ENCODE measurements around the gene SH2D6.

The SH2D6 gene

DNA sequence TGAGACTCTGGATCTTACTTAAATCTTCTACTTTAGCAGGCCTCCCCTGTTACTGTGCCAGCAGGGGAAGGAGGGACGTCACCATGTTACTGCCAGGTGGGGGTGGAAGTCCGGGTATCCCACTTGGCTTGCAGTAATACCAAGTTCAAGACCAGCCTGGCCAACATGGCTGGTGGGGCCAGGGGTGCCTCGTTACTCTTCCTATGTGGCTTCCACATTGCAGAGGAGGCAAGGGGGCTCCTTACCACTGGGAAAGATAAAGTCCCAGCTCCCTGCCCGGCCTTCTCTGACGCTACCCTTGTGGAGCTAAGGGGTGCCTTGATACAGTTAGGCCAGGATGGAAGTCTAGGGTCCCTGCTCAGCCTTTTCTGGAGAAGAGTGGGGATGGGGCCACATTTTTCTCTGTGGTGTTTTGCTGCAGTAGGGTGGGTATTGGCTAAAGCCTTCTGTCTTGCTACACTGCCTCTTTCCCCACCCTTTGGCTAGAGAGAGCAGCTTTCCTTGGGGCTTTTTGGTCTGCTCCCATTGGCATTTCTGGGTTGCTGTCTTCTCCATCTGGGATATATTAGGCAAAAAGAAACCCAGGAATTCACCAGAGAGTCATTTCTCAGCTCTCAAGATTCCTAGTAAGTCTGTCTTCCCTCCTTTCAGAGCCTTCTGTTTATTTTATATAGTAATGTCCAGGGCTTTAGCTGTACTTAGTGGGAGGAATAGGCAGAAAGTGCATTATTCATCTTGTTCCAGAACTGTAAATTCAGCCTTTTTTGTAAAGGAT is 42.0 kb upstream of the SH2D6 start:
- H3K4me1 ChIP-seq (ENCODE audit: control insufficient read depth in 1 of 2, insufficient read depth in 2 of 2, low read length in 2 of 2) = peaks cover 4% of the 10 kb centered on the region in 2 experiments
- no peak overlapping the region for H3K18ac ChIP-seq (ENCODE audit: low read length)

GRCh38 chr2:85377083-85377482 is 41.4 kb upstream of the SH2D6 start:
- Histone ChIP-seq H2BK5ac (ENCODE audit: low read depth, low read length, poor library complexity) (no peak overlapping the region), H3K9me3 (ENCODE audit: insufficient read depth, low read depth, low read length) (peaks cover 3% of the 10 kb centered on the region), H2BK12ac (ENCODE audit: low read length) (no peak overlapping the region), H3K23ac (ENCODE audit: low read length) (no peak overlapping the region), H3K79me1 (ENCODE audit: low read length) (no peaks in the 10 kb centered on the region), H3K9ac (ENCODE audit: low read length) (no peak overlapping the region), H3K4ac (ENCODE audit: low read depth, low read length) (no peak overlapping the region), H3K36me3 (ENCODE audit: control insufficient read depth in 1 of 2, insufficient read depth in 2 of 2, low read length in 2 of 2) (peaks cover 5 to 9% of the 10 kb centered on the region in 2 experiments), H4K12ac (ENCODE audit: low read depth, low read length) (no peak overlapping the region), H3K4me2 (ENCODE audit: low read length) (no peak overlapping the region), H3K27ac (ENCODE audit: low read depth, low read length) (no peak overlapping the region), H2BK120ac (ENCODE audit: insufficient read depth, low read length, poor library complexity) (no peak overlapping the region), H3K4me3 (ENCODE audit: low read depth, low read length) (no peak overlapping the region), H3K4me1 (ENCODE audit: control insufficient read depth in 1 of 2, insufficient read depth in 2 of 2, low read length in 2 of 2) (peaks cover 4% of the 10 kb centered on the region in 2 experiments), H3K27me3 (ENCODE audit: insufficient read depth, low read length) (no peaks in the 10 kb centered on the region), H2AFZ (ENCODE audit: insufficient read depth, low read length, poor library complexity) (no peak overlapping the region), H3K79me2 (ENCODE audit: control insufficient read depth, insufficient read depth, low read length, poor library complexity) (no peaks in the 10 kb centered on the region), H2AK5ac (ENCODE audit: low read length) (no peak overlapping the region), H3K18ac (ENCODE audit: low read length) (no peak overlapping the region), H4K8ac (ENCODE audit: low read depth, low read length) (no peak overlapping the region), H4K91ac (ENCODE audit: low read depth, low read length) (no peak overlapping the region), H3K14ac (ENCODE audit: low read length) (no peak overlapping the region)
- no CpG with 5 or more reads among the region's 11 CpGs for WGBS (ENCODE audit: extremely low coverage, insufficient coverage, insufficient read length)
- DNase-seq = no peak

More for the DNA sequence above, 42.0 kb upstream of the SH2D6 start:
- peaks cover 5 to 7% of the 10 kb centered on the region in 2 experiments for H3K36me3 ChIP-seq (ENCODE audit: control insufficient read depth in 1 of 2, insufficient read depth in 2 of 2, low read length in 2 of 2)
- H3K14ac ChIP-seq (ENCODE audit: low read length) = no peak overlapping the region
- H4K12ac ChIP-seq (ENCODE audit: low read depth, low read length) = no peak overlapping the region
- no peaks in the 10 kb centered on the region for H3K79me1 ChIP-seq (ENCODE audit: low read length)
- H3K4ac ChIP-seq (ENCODE audit: low read depth, low read length) = no peak overlapping the region
- H3K27ac ChIP-seq (ENCODE audit: low read depth, low read length) = no peak overlapping the region
- H2BK5ac ChIP-seq (ENCODE audit: low read depth, low read length, poor library complexity) = no peak overlapping the region
- no peak overlapping the region for H3K9ac ChIP-seq (ENCODE audit: low read length)
- no peak overlapping the region for H2AFZ ChIP-seq (ENCODE audit: insufficient read depth, low read length, poor library complexity)
- H3K79me2 ChIP-seq (ENCODE audit: control insufficient read depth, insufficient read depth, low read length, poor library complexity) = no peaks in the 10 kb centered on the region
- H2BK12ac ChIP-seq (ENCODE audit: low read length) = no peak overlapping the region
- no peak overlapping the region for H4K8ac ChIP-seq (ENCODE audit: low read depth, low read length)
- no peak overlapping the region for H4K91ac ChIP-seq (ENCODE audit: low read depth, low read length)
- H3K4me3 ChIP-seq (ENCODE audit: low read depth, low read length) = no peak overlapping the region
- H3K27me3 ChIP-seq (ENCODE audit: insufficient read depth, low read length) = no peaks in the 10 kb centered on the region
- DNase-seq = no peak
- no peak overlapping the region for H2BK120ac ChIP-seq (ENCODE audit: insufficient read depth, low read length, poor library complexity)
- WGBS (ENCODE audit: extremely low coverage, insufficient coverage, insufficient read length) = no CpG with 5 or more reads among the region's 5 CpGs
- H3K9me3 ChIP-seq (ENCODE audit: insufficient read depth, low read depth, low read length) = peaks cover 3% of the 10 kb centered on the region
- H3K4me2 ChIP-seq (ENCODE audit: low read length) = no peak overlapping the region
- H3K23ac ChIP-seq (ENCODE audit: low read length) = no peak overlapping the region
- no peak overlapping the region for H2AK5ac ChIP-seq (ENCODE audit: low read length)

DNA sequence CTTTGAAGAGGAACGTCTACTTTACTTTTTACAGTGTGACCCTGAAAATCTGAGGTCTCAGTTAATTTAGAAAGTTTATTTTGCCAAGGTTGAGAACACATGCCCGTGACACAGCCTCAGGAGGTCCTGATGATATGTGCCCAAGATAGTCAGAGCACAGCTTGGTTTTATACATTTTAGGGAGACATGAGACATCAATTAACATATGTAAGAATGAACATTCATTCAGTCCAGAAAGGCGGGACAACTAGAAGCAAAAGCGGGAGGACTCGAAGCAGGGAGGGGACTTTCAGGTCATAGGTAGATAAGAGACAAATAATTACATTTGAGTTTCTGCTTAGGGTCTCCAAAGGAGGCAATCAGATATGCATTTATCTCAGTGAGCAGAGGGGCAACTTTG is 40.3 kb upstream of the SH2D6 start:
- Histone ChIP-seq H3K27ac (ENCODE audit: low read depth, low read length) (no peak overlapping the region), H2BK5ac (ENCODE audit: low read depth, low read length, poor library complexity) (no peak overlapping the region), H2AK5ac (ENCODE audit: low read length) (no peak overlapping the region), H3K23ac (ENCODE audit: low read length) (no peak overlapping the region), H3K18ac (ENCODE audit: low read length) (no peak overlapping the region), H3K4me1 (ENCODE audit: control insufficient read depth in 1 of 2, insufficient read depth in 2 of 2, low read length in 2 of 2) (peaks cover 4% of the 10 kb centered on the region in 2 experiments), H3K36me3 (ENCODE audit: control insufficient read depth in 1 of 2, insufficient read depth in 2 of 2, low read length in 2 of 2) (peaks cover 5 to 9% of the 10 kb centered on the region in 2 experiments), H3K4ac (ENCODE audit: low read depth, low read length) (no peak overlapping the region), H3K9me3 (ENCODE audit: insufficient read depth, low read depth, low read length) (peaks cover 3% of the 10 kb centered on the region), H3K79me2 (ENCODE audit: control insufficient read depth, insufficient read depth, low read length, poor library complexity) (no peaks in the 10 kb centered on the region), H4K12ac (ENCODE audit: low read depth, low read length) (no peak overlapping the region), H2AFZ (ENCODE audit: insufficient read depth, low read length, poor library complexity) (no peak overlapping the region), H3K14ac (ENCODE audit: low read length) (no peak overlapping the region), H2BK120ac (ENCODE audit: insufficient read depth, low read length, poor library complexity) (no peak overlapping the region), H4K91ac (ENCODE audit: low read depth, low read length) (no peak overlapping the region), H3K4me3 (ENCODE audit: low read depth, low read length) (no peak overlapping the region), H3K27me3 (ENCODE audit: insufficient read depth, low read length) (no peaks in the 10 kb centered on the region), H3K4me2 (ENCODE audit: low read length) (no peak overlapping the region), H3K79me1 (ENCODE audit: low read length) (no peaks in the 10 kb centered on the region), H2BK12ac (ENCODE audit: low read length) (no peak overlapping the region), H3K9ac (ENCODE audit: low read length) (no peak overlapping the region), H4K8ac (ENCODE audit: low read depth, low read length) (no peak overlapping the region)
- DNase-seq = no peak
- WGBS (ENCODE audit: extremely low coverage, insufficient coverage, insufficient read length) = no CpG with 5 or more reads among the region's 5 CpGs

GRCh38 chr2:85380048-85380447 is 38.5 kb upstream of the SH2D6 start:
- Histone ChIP-seq H3K23ac (ENCODE audit: low read length) (no peak overlapping the region), H4K12ac (ENCODE audit: low read depth, low read length) (no peak overlapping the region), H2BK120ac (ENCODE audit: insufficient read depth, low read length, poor library complexity) (no peak overlapping the region), H3K14ac (ENCODE audit: low read length) (no peak overlapping the region), H3K79me1 (ENCODE audit: low read length) (no peaks in the 10 kb centered on the region), H2AFZ (ENCODE audit: insufficient read depth, low read length, poor library complexity) (no peak overlapping the region), H2BK5ac (ENCODE audit: low read depth, low read length, poor library complexity) (no peak overlapping the region), H2BK12ac (ENCODE audit: low read length) (no peak overlapping the region), H3K36me3 (ENCODE audit: control insufficient read depth in 1 of 2, insufficient read depth in 2 of 2, low read length in 2 of 2) (peaks cover 5 to 10% of the 10 kb centered on the region in 2 experiments), H4K8ac (ENCODE audit: low read depth, low read length) (no peak overlapping the region), H3K4ac (ENCODE audit: low read depth, low read length) (no peak overlapping the region), H3K4me1 (ENCODE audit: control insufficient read depth in 1 of 2, insufficient read depth in 2 of 2, low read length in 2 of 2) (peaks cover 4% of the 10 kb centered on the region in 2 experiments), H3K18ac (ENCODE audit: low read length) (no peak overlapping the region), H3K9me3 (ENCODE audit: insufficient read depth, low read depth, low read length) (peaks cover 3% of the 10 kb centered on the region), H3K27ac (ENCODE audit: low read depth, low read length) (no peak overlapping the region), H3K9ac (ENCODE audit: low read length) (no peak overlapping the region), H3K27me3 (ENCODE audit: insufficient read depth, low read length) (no peaks in the 10 kb centered on the region), H4K91ac (ENCODE audit: low read depth, low read length) (no peak overlapping the region), H3K4me3 (ENCODE audit: low read depth, low read length) (no peak overlapping the region), H3K79me2 (ENCODE audit: control insufficient read depth, insufficient read depth, low read length, poor library complexity) (no peaks in the 10 kb centered on the region), H2AK5ac (ENCODE audit: low read length) (no peak overlapping the region), H3K4me2 (ENCODE audit: low read length) (no peak overlapping the region)
- DNase-seq = no peak
- WGBS (ENCODE audit: extremely low coverage, insufficient coverage, insufficient read length) = no CpG with 5 or more reads among the region's 1 CpG
